Limb (tissue), 2 donors: ENCODE measurements around the gene TSNAX.

Experiments used
- DNase-seq, 2 donors: peaks; one replicate each; pipeline ENCODE4 v3.0.0-alpha.2; 2016; ENCODE audit errors: extremely low spot score in 2 of 2

TSNAX gene

DNA sequence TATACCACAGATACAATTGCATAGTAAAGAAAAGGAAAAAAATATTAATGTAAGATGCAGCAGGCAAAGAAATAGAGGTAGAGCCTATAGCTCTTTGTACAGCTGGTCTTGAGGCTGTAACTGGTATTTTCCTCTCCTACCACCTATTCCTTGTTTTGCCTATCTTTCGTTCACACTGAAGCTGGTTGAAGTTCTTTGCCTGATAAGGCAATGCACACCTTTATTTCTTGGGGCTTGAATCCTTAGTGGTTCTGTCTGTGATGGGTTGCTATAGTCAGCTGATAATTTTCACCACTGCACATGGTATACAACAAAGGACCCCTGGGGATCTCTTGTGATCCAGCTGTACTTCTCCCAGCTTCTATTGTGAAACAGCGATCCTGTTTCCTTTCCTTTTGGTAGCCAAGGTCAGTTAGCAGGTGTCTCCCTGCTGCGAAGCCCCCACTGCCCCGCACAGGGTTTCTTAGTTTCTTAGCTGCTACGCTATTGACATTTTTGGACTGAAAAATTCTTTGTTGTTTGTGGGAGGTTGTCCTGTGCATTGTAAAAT is 9.9 kb upstream of the TSNAX start:
- no peak for DNase-seq

DNA sequence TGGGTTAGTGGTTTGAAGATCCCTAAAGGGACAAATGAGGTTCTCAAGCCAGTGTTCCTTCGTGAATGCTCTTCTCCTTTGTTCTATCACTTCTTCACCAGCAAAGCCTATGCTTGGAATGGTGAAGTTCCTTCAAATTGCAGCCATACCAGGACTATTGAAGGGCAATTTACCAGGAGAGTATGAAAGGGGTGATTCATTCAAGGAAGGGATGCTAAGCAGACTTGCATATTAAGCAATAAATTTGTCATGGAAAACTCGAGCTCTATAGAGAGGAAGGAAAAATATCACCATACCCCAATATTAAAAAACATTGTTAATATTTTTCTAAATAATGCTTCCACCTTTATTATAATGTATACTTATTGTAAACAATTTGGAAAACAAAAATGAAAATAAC is 9.3 kb upstream of the TSNAX start:
- DNase-seq: no peak

DNA sequence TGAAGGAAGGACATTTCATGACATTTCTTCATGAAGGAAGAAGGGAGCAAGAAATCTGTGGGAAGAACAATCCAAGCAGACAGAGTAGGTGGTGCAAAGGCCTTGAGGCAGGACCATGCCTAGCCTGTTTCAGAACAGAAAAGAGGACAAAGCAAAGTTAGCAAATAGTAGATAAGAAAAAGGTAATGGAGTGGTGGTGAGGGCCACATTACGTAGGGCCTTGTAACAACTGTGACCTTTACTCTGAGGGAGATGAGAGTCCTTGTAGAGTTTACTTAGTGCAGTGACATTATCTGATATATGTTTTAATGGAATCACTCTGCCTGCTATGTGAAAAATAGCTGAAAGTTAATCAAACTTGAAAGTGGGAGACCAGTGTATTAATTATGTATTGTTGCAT is 6.4 kb upstream of the TSNAX start:
- DNase-seq: no peak

DNA sequence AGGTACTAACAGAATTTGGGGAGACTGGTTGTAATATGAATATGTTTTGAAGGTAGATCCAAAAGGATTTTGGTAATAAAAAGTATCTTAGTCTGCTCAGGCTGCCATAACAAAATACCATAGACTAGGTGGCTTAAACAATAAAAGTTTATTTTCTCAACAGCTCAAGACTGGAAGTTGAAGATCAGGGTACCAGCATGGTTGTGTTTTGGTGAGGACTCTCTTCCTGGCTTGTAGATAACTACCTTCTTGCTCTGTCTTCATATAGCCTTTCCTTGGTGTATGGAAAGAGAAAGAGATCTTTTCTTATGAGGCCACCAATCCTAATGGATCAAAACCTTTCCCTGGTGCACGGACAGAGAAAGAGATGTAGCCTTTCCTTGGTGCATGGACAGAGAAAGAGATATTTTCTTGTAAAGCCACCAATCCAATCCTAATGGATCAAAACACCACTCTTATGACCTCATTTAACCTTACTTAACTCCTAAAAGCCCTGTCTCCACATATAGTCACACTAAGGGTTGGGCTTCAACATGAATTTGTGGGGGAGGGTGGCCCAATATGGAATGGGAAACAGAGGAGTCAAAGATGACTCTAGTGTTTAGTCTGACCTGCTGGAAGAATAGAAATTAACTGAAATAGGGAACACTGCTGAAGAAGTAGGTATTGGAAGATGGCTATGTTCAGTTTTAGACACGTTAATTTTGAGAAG is 5.4 kb upstream of the TSNAX start:
- DNase-seq: no peak

DNA sequence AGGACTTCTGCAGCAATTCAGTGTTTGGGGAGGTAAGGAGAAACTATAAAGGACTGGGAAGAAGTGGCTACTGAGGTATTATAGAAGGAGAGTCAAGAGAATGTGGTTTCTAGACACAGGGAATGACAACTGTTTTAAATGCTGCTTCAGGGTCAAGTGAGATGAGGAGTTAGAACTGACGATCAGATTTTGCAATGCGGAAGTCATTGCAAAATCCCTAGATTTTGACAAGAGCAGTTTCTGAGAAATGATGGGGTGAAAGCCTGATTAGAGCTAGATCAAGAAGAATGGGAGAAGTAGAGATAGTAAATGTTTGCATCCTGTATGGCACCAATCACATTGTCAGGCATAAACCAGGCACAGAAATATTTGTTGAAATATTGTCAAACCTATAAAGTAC is 4.7 kb upstream of the TSNAX start:
- no peak for DNase-seq

DNA sequence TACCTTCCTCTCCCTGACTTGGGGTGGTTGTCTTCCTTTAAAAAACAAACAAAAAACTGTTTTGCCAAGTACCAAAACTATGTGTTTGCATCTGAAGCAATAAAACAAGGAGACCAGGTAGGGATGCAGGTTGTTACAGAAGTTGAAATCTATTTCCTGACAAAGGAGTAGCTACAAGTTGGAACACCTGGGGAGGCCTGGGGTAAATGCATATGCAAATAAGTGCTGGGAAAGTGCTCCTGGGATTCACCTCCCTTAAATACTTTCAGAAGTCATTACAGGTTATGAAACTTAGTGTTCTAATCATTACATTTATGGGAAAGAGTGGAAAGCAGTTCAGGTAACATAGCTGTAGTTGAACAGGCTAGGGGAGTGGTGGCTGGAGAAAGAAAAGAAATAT is 1.9 kb upstream of the TSNAX start:
- no peak for DNase-seq

DNA sequence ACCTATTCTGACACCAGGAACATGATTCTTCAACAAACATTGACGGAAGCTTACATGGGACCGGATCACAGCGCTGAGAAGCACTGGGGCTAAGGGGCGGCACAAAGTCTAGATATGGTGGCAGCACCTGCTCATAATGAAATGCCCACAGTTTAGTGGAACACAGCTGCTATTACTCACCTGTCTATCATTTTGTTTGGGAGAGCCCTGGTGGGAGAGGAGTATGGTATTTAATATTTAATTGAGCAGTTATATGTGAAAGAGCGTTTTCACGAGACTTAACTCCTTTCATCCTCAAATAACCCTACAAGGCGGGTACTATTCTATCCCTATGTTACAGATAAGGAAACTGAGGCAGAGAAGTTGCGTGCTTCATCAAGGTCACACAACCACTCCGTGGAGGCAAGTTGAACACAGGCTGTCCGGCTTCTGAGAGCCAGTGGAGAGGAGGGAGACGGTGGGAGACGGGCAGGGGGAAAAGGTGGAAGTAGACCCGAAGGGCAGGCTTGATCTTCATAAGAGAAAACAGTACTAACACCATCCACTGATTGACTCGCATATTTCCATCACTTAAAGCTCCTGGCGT is 790 bp upstream of the TSNAX start:
- no peak for DNase-seq

DNA sequence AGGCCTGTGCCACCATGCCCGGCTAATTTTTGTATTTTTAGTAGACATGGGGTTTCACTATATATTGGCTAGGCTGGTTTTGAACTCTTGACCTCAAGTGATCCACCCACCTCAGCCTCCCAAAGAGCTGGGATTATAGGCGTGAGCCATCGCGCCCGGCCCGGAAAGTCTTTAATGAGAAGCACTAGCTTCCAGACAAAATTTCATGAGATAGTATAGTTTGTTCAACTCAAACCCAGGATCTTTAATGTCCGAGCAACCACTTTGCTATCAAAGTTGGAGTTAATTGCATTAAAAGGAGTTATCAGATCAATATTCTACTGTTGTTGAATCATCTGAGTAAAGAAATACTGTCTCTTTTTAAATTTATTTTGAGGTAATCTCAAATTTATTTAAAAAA is 4.8 kb downstream of the TSNAX start:
- no peak for DNase-seq

DNA sequence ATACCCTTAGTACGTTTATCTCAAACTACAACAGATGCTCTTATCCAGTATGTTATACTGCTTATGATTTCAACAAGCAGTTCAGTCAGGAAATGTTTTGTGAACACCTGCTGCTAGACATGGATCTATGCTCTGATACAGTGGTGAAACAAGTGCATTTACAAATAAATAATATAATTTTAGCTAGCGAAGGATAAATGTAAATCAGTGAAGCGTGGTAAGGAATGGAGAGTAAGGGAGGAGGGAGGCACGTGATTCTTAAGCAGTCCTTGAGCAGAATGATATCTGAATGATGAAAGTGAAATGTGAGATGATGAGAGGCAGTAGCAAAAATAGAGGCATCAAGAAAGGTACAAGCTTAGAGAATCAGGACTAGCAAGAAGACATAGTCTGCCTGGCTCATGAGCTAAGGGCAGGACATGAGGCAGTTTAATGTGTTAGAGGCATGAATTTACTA is 6.3 kb downstream of the TSNAX start:
- DNase-seq: no peak

DNA sequence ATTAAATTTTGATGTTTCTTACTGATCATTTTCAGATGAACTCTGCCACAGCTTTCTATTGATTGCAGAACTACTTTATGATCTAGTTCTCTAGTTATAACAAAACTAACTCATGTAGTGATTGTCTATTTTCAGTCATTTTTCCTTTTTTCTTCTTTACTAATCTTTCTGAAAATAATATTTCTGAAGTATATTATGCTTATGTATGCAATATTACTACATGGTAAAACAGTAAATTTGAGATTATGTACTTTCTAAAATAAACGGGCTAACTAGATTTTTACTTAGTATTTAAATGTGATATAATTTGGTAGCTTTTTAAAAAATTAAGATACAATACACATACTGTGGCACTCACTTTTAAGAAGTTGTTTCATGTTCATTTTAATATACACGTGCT is 7.6 kb downstream of the TSNAX start:
- DNase-seq: no peak

DNA sequence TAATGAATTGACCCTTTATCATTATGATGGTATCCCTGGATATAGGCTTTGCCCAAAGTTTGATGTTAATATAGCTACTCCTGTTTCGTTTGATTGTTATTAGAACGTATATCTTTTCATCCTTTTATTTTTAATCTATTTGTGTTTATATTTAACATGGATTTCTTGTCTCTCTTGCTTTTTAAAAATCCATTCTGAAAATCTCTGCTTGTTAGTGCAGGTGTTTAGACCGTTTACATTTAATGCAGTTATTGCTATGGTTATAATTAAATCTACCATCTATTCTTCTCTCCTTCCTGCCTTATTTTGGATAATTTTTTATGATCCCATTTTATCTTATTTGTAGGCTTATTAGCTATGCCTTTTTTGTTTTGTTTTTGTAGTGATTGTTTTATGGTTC is 12.4 kb downstream of the TSNAX start:
- DNase-seq: no peak

DNA sequence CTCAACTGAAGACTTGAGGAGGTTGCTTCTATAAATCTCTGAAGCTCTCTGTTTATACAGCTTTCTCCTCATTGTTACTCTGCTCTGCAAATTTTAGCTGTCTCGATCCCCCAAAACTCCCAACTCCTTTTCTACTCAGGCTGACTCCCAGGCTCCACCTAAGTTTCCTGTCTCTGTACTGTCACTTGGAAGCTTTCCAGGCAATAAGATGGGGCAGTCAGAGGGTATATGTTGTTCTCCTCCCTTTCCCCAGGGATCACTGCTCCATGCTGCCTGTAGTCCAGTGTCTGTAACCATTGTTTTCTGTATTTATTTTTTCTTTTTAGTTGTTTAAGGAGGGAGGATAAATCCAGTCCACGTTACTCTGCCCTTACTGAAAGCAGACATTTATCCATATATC is 13.4 kb downstream of the TSNAX start:
- DNase-seq: no peak

DNA sequence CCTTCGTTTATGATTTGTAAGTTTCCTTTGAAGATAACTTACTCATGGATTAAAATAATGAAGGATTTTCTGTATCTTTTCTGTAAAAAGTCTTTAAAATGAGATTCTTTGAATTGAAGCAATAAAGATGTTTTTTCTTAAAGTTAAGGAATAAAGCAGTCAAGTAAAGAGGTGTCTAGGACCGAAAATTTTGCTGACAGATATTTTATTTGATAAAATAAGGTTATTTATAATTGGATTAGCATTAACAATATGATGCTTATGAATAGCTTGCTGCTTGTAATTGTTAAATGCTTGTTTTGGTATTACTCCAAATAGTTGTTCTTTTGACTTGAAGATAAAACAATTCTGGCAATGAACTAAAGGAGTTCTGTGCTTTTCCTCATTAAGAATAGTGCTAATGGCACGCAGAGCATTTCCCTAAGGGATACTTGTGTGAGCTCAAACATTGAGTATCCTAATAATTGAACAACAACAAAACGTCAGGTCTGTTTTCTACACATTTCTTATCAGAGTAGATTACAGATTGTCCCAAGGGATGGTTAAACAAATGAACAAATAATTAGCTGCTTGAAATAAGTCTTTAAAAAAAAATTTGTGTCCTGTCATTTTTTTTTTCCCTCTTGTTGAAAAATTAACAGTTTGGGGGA is 16.6 kb downstream of the TSNAX start:
- no peak for DNase-seq

DNA sequence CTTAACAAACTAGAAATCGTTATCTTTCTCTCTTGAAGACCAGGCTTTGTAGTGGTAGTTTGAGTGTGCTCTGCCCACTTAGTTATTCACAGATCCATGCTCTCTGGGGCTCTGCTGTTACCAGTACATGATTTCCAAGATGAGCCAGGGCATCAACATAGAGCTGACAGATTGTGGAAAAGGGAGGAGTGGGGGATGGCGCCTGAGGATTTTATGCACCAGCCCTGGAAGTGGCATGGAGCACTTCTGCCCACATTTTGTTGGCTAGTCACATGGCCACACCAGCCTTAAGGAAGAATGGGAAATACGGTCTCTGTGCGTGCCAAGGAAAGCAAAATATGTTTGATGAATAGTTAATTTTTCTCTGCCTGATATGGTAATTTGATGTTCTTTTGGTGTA is 18.2 kb downstream of the TSNAX start:
- no peak for DNase-seq

DNA sequence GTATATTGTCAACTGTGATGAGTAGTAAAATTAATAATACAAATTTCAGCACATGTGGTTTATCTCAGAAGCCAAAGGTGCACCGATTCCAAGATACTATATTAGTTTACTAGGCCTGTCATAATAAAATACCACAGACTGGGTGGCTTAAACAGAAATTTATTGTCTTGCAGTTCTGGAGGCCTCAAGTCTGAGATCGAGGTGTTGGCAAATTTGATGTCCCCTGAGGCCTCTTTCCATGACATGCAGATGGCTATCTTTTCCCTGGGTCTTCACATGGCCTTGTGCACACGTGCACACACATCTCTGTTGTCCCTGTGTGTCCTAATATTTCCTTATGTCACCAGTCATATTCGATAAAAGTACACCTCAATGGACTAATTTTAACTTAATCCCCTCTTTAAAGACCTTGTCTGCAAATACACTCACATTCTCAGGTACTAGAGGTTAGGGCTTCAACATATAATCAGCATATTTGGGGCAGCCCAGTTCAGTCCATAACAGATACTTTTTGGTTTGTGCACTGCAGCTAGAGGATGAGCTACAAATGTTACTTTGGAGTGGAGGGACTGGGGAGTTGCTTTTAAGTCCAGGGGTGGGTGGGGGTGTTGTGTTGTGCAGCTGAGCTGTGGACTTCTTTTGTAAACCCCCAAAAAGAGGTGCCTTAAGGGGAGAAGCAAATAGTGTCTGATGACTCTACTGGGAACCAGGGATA is 21.4 kb downstream of the TSNAX start:
- DNase-seq: no peak

DNA sequence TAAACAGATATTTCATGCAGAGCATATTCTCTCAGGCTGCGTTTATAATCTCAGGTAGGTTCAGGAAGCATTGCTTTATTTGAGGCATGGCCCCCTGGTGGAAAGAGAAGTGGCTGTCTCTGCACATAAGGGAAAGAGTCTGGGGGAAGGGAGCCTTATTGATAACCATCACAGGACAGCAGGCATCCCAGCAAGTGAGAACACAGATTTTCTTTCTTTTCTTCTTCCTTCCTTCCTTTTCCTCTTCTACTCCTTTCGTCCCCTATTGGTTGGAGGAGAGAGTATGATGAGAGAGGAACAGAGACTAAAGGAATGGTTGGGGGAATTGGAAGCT is 21.9 kb downstream of the TSNAX start:
- DNase-seq: no peak

DNA sequence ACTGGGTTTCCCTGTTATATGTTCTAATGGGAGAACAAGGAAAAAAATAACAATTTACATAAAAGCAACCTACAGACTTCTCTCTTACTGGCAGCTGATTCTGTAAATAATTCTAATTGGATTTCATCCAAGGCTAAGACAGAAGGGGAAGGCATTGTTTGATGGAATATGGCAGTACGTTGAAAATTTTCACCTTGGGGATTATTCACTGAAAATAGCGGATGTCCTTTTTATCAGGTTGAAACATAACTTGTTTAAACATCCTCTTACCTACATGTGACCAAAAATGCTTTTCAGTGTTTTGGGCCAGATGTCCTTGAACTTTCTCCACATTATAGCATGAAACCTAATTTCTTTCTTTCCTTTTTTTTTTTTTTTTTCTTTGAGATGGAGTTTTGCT is 24.9 kb downstream of the TSNAX start:
- DNase-seq: no peak

DNA sequence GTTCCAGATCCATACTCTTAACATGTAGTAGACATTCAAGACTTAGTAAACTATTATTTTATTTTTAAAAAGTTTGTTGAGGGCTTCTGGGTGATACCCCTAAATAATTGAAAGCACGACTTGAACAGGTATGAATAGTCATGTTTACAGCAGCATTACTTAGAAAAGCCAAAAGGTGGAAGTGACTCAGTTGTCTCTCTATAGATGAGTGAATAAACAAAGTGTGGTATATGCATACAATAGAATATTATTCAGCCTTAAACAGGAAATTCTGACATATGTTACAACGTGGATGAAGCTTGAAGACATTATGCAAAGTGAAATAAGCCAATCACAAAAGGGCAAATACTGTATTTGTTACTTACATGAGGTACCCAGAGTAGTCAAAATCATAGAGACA is 26.5 kb downstream of the TSNAX start:
- no peak for DNase-seq

DNA sequence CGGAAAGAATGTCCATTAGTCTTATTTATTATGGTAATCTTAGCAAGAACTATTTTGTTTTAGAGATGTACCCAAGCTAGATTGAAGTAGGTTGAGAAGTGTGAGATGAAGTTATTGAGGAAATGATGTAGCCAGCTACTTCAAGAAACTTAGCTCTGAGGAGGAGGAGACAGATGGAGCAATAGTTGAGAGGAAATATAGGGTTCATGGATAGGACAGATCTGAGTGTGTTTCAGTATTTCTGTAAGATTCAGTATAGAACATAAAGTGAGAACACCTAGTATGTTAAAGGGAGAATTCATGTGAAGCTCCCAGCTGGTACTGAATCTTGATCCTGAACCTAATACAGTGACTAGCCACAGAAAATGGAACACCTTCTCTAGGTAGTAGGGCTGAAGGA is 28.9 kb downstream of the TSNAX start:
- no peak for DNase-seq

DNA sequence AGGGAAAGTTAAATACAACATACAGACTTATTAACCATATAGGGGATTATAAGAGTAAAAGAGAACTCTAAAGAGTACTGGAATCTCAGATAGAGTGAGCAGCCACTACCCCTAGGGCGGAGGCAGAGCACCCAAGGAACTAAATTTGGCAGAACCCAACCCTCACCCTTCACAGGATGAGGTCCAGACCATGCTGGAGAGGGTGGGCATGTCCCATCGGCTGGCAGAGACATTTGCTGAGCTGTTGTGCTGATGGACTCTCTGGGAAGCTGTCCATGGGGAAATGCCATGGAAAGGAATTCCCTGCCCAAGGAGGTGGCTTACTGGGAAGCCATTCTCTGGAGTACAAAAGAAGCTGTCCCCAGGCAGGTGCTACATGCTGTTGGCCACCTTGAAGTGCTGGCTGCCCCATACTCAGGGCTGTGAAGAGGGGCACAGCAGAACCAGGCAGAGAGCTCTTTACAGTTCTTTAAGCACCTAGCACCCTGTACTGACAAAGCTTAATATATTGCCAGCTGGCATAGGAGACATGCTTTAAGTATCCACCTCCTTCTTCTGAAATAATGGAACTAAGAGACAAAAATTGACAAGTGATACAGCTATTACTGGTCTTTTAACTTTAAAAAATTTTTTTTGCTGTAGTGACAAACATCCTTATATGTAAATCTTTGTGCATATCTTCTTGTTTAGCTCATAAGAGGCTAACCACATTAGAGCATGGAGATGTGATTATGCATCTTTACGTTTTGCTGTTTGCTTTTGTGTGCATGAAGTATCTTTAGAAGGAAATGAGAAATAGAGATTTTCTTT is 29.6 kb downstream of the TSNAX start:
- DNase-seq: no peak

DNA sequence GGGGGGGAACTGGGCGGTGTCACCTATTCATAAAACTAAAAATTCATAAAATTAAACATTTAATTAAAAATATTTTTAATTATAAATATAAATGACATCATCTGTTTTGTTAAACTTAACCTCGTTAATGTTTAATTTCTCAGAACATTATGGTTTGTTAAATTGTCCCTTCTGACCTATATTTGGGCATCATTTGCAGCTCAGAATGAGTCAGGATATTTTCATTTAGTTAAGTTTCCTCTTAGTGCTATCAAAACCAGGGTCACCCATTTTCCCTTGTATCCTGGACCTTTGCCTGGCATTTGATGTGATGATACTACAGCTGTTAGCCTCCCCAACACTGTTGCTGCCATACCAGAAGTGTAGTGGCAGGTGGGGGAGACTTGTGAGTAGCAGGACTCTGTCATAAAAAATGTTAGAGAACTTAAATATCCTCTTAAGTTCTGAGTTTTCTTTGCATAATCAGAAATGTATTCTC is 30.3 kb downstream of the TSNAX start:
- no peak for DNase-seq
